GM19397 (cell line): ENCODE results near the gene L3MBTL1.

ENCODE experiments used
- ATAC-seq: cut with Tn5 transposase; IDR thresholded peaks from one replicate; pipeline ENCODE4 v1.9.1; 2021; ENCODE audit warnings: mild to moderate bottlenecking, moderate library complexity; ENCODE audit not compliant: unreplicated experiment

Gene L3MBTL1

DNA sequence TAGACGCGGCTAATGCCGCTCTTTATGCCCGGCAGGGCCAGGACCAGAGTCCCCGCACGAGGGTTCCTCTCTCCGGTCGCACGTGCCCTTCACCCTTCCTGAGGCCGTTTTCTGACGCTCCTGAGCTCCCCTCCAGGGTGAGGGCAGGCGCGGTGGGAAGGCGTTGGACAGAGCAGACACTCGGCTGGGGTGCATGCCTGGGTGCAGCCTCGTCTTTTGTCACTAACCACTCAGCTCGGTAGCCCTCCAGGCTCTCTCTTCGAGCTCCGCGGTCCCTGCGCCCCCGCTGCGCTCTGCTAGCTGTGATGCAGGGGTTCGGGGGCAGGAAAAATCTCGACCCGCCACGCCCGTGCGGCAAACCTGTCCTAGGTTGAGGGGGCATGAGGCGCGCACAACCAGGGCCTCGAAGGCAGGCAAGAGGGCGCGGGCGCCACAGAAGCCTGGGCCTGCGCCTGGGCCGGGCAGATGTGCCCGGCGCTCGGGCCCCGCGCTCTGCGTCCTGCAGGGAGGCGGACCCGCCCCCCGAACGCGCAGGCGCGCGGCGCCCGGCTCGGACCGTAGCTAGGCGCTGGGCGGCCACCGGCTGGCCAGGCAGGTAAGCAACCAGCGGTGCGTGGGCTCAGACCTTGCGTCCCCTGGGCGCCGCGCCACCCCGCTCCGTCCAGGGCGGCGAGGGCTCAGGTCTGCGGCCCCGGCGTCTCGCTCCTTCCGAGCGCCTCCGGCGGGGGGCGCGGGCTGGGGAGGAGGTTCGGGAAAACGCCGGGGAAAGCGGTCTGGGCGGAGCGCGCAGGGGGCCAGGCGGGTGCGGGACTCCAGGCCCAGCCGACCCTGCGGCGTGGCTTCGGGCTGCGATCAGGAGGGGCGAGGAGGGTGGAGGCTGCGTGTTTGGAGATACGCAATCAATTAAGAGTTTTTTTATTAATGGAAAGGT, at the start of gene L3MBTL1:
Gene L3MBTL1, plus strand, starts transcription at position 548 of the 931 bp plus-strand sequence. CDS start 5,807 bp downstream, outside the sequence.
- no peak for ATAC-seq

GRCh38 chr20:43458422-43458924, 49.0 kb upstream of the L3MBTL1 start:
- ATAC-seq = no peak

GRCh38 chr20:43459022-43459942, 48.2 kb upstream of the L3MBTL1 start:
- no peak for ATAC-seq

DNA sequence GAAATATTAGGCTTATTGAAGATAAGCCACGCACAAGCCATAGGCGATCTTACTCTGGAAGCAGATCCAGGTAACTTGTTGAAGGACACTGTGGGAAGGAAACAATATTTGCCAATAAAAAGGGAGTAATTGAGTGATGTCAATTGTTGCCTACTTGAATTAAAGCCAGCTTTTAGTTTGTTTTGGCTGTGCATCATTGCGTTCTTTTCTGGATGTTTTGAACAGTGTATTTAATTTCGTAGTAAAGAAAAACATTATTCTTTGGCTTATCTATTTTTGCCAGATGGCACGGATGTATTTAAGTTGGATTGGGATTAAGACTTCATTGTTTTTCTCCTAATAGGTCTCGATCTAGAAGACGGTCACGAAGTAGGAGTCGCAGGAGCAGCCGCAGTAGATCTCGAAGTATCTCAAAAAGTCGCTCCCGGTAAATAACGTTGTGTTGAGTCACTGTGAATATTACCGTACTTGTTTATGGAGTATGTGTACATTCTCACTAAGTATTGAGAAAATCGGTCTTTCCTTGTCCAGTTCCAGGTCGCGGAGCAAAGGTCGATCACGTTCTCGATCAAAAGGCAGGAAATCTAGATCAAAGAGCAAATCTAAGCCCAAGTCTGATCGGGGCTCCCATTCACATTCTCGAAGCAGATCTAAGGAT, 47.2 kb upstream of the L3MBTL1 start:
- no peak for ATAC-seq

GRCh38 chr20:43460830-43461200, 46.7 kb upstream of the L3MBTL1 start:
- ATAC-seq = no peak

- no peak for ATAC-seq
Observed at GRCh38 chr20:43461894-43462659, 45.4 kb upstream of the L3MBTL1 start.

DNA sequence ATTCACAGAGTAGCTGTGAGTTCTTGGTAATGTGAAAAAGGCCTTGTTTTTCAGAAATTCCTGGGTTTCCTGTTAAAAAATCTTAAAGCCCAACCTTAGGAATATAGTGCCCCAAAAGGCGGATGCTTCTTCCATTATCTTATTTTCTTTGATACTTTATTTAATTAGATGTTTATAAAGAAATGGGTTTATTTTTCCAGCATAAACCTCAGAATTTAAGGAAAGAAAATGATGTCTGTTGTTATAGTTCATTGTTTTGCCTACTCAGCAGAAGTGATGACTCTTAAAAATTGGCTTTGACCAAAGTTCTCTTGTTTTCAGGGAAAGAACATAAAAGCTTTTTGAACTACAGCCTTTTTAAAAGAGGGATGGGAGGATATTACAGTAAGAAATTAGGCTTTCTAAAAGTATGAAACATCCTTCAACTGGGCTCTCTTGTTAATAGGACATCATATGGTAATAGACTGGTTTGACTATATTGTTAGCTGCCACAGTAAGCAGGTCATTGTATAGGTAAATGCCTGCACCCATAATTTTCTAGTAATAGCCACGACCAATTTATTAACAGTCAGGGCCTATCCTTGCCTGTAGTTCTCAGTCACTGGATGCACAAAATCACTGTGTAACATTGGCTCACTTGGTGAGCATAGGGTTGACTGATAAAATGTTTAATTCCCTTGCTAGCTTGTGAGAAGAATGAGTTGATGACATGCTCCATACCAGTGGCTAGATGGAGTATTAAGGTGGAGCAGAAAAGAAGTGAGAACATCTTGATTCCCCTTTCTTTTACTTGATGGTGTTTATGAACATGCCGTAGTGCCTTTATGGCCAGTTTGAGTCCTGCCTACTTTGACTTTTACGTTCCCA, 44.6 kb upstream of the L3MBTL1 start:
- ATAC-seq = no peak

GRCh38 chr20:43463527-43464218, 43.8 kb upstream of the L3MBTL1 start:
- ATAC-seq = no peak

GRCh38 chr20:43464219-43464790, 43.2 kb upstream of the L3MBTL1 start:
- ATAC-seq = no peak

DNA sequence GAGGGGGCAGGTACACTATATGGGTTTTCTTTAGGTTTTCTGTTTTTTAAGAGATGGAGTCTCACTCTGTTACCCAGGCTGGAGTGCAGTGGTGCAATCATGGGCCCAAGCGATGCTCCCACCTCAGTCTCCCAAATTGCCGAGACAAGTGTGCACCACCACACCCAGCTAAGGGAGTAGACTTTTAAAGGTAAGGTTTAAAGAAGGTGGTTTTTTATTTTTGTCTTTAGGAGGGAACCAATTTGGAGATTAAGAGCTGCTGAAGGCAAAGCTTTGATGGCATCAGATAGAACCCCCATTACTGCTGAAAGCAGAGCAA, 41.9 kb upstream of the L3MBTL1 start:
- ATAC-seq = no peak

GRCh38 chr20:43467589-43467988, 39.9 kb upstream of the L3MBTL1 start:
- no peak for ATAC-seq

DNA sequence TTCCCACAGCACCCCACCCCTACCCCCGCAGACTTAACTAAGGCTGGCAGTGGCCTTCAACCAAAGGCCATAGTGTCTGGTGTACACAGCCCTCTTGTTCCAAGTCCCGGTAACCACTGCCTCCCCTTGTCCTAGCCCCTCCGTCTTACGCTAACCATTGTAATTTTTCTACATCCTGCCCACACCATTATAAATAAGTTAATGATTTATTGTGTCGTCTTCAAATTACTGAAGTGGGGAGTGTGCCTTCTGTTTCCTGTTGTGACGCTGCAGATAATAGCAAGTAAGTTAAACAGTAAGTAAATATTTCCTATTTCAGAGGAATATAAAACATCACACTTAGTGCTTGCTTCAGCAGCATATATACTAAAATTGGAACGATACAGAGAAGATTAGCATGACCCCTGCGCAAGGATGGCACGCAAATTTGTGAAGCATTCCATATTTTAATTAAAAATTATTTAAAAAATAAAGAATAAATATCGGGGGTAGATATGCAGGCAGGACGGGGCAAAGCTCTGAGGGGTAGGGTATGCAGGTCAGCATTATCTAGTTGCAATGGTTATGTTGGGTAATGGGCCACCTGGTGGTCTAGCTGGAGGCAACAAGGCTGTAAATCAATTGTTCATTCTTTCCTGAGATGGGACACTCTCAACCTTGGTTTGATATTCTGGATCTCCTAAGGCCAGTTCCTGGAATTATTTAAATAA, 34.7 kb upstream of the L3MBTL1 start:
- no peak for ATAC-seq

- ATAC-seq = no peak
Observed at GRCh38 chr20:43473381-43473704, 34.2 kb upstream of the L3MBTL1 start.

DNA sequence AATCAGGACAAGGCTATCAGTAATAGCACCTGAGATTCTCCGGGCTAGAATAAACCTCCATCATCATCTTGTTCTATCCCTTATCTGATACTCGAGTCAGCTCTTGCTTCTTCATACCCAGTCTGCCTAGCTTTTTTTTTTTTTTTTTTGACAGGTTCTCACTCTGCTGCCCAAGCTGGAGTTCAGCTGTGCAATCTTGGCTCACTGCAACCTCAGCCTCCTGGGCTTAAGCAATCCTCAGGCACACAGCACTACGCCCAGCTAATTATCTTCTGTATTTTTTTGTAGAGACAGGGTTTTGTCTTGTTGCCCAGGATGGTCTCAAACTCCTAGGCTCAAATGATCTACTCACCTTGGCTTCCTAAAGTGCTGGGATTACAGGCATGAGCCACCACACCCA, 30.3 kb upstream of the L3MBTL1 start:
- no peak for ATAC-seq

- no peak for ATAC-seq
Observed at GRCh38 chr20:43477619-43478018, 29.9 kb upstream of the L3MBTL1 start.

DNA sequence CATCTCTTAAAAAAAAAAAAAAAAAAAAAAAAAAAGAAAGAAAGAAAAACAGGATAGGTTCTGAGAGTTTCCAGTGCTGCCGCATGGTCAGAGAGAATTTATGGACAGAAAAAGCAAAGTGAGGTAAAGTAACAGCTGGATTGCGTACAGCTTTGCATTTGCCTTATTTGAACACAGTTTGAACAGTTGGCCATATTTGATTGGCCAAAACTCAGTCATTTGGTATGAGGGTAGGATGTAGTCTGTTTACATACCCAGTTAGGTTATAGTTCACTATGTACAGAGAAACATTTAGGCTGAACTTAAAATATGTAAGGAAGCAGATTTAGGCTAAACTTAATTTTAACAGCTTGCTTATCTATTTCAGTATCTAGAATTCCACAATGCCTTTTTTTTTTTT, 17.5 kb upstream of the L3MBTL1 start:
- ATAC-seq = no peak

DNA sequence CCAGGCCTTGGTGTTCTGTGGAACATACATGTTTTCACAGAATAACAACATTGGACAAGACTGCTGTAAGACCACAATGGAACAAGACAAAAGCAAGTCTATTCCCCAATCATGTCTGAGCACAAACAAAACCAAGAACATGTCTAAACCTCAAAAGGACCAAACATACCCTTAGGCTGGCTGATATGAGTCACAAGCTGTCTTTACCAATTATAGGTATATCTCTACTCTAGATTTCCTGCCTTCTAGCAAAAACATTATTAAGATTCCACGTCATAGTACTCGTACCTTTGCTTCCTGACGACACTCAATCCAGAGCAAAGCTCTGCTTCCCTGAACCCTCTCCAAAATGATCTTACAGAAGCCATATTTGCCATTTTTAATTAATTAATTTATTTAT, 15.4 kb upstream of the L3MBTL1 start:
- ATAC-seq = no peak

DNA sequence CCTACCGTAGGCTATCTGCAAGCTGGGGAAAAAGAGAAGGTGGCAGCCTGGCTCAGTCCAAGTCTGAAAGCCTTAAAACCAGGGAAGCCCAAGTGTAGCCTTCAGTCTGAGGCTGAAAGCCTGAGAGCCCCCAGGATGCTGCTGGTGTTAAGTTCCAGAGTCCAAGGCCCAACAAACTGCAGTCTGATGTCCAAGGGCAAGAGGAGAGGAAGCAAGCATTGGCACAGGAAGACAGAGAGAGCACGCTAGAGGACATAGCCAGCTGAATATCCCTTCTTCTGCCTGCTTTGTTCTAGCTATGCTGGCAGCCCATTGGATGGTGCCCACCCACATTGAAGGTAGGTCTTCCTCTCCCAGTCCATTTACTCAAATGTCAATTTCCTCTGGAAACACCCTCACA, 12.1 kb upstream of the L3MBTL1 start:
- no peak for ATAC-seq
